T-helper 1 cell treated with Interleukin-12 subunit alpha and Interleukin-12 subunit beta and Interleukin-4 antibody, amounts not matched to agents 30 μg/mL and 1 μg/mL, for 36 hours (primary cell): Measurements from ENCODE around the gene ERLEC1.
"Not testable (repeated sequence)": the region's sequence is repeated elsewhere in the genome, so short reads cannot be mapped to it uniquely, and the experiment has no call there.

Source experiments
- H3K27ac Mint-ChIP-seq: one replicate; pipeline ENCODE4 v1.8.0; 2021; ENCODE audit warnings: mild to moderate bottlenecking, mixed read lengths
- H3K27me3 Mint-ChIP-seq: one replicate; pipeline ENCODE4 v1.8.0; 2021; ENCODE audit warnings: low read depth, mixed read lengths
- H3K36me3 Mint-ChIP-seq: one replicate; pipeline ENCODE4 v1.8.0; 2021; ENCODE audit warnings: low read depth, mixed read lengths
- H3K4me1 Mint-ChIP-seq: one replicate; pipeline ENCODE4 v1.8.0; 2021; ENCODE audit warnings: low read depth, mixed read lengths
- H3K4me3 Mint-ChIP-seq: one replicate; pipeline ENCODE4 v1.8.0; 2021; ENCODE audit warnings: mild to moderate bottlenecking, moderate library complexity, mixed read lengths
- H3K9me3 Mint-ChIP-seq: one replicate; pipeline ENCODE4 v1.8.0; 2021; ENCODE audit warnings: mixed read lengths

Gene ERLEC1

DNA sequence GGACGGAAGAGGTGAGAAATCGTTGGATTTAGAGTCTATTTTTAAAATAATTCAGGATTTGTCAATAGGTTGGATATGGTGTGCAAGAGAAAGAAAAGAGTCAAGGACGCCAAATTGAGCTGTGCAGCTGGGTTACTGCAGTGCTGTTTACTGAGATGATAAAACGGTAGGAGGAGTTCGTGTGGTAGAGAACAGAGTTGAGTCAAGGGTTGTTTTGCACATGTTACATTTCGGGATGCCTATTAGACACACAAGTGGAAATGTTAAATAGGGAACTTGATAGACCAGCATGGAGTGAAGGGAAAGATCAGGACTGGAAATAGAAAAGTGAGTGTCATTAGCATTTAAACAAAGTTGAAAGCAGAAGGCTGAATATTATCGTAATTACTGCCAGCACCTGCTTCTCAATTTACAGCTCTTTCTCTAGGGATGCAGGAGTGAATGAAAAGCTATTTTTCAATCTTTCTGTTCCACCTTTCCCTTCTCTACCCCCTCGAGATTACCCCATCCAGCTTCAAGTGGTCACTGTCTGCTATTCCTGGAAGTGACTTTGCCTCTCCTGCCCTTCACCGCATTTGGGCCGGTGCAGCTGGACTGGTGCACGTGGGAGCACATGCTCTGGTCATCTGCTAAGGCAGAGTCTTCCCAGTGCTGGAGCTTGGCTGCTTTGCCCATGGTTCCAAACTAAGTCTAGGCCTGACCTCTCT lies 42.6 kb downstream of the ERLEC1 start:
- no peak overlapping the region for H3K4me3 Mint-ChIP-seq
- H3K36me3 Mint-ChIP-seq = no peaks in the 10 kb centered on the region
- H3K4me1 Mint-ChIP-seq = no peaks in the 10 kb centered on the region
- no peak overlapping the region for H3K27ac Mint-ChIP-seq
- H3K9me3 Mint-ChIP-seq = no peaks in the 10 kb centered on the region
- H3K27me3 Mint-ChIP-seq = no peaks in the 10 kb centered on the region

DNA sequence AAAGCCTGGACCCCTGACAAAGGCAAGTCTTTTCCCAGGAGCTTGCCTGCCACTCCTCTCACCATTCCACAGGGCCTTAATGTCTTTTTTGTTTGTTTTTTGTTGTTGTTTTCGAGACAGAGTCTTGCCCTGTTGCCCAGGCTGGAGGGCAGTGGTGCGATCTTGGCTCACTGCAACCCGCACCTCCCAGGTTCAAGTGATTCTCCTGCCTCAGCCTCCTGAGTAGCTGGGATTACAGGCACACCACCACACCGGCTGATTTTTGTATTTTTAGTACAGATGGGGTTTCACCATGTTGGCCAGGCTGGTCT lies 43.1 kb downstream of the ERLEC1 start:
- H3K36me3 Mint-ChIP-seq, H3K4me3 Mint-ChIP-seq, H3K9me3 Mint-ChIP-seq, H3K27ac Mint-ChIP-seq, H3K4me1 Mint-ChIP-seq, H3K27me3 Mint-ChIP-seq: not testable (repeated sequence)

DNA sequence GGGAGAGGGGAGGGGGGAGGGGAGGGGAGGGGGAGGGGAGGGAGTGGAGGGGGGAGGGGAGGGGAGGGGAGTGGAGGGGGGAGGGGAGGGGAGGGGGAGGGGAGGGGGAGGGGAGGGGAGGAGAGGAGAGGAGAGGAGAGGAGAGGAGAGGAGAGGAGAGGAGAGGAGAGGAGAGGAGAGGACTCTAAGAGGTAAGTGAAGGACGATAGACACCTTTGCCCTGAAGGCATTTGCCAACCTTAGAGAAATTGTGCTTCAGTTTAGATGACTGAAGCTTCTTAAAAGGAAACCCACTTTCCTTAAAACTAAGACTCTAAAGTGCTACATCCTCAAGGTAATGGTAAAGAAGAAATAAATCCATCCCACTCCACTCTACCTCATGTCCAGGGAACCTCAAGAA lies 53.7 kb downstream of the ERLEC1 start:
- no peak overlapping the region for H3K27ac Mint-ChIP-seq
- no peaks in the 10 kb centered on the region for H3K36me3 Mint-ChIP-seq
- H3K9me3 Mint-ChIP-seq = no peaks in the 10 kb centered on the region
- no peaks in the 10 kb centered on the region for H3K4me1 Mint-ChIP-seq
- H3K4me3 Mint-ChIP-seq = no peak overlapping the region
- H3K27me3 Mint-ChIP-seq = no peaks in the 10 kb centered on the region

DNA sequence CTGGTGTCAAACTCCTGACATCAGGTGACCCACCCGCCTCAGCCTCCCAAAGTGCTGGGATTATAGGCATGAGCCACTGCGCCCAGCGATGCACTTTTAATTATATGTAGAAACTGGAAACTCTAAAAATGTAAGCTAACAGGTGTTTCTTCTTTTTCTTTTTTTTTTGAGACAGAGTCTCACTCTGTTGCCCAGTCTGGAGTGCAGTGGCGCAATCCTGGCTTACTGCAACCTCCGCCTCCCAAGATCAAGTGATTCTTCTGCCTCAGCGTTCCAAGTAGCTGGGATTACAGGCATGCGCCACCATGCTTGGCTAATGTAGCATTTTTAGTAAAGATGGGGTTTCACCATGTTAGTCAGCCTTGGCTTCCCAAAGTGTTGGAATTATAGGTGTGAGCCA lies 54.8 kb downstream of the ERLEC1 start:
- not testable (repeated sequence) for H3K4me1 Mint-ChIP-seq, H3K36me3 Mint-ChIP-seq, H3K27me3 Mint-ChIP-seq, H3K9me3 Mint-ChIP-seq, H3K4me3 Mint-ChIP-seq, H3K27ac Mint-ChIP-seq

- no peaks in the 10 kb centered on the region for H3K27me3 Mint-ChIP-seq
- H3K4me3 Mint-ChIP-seq = no peak overlapping the region
- no peak overlapping the region for H3K27ac Mint-ChIP-seq
- no peaks in the 10 kb centered on the region for H3K9me3 Mint-ChIP-seq
- H3K4me1 Mint-ChIP-seq = no peaks in the 10 kb centered on the region
- H3K36me3 Mint-ChIP-seq = no peaks in the 10 kb centered on the region
Observed at GRCh38 chr2:53842891-53843290, 56.0 kb downstream of the ERLEC1 start.

DNA sequence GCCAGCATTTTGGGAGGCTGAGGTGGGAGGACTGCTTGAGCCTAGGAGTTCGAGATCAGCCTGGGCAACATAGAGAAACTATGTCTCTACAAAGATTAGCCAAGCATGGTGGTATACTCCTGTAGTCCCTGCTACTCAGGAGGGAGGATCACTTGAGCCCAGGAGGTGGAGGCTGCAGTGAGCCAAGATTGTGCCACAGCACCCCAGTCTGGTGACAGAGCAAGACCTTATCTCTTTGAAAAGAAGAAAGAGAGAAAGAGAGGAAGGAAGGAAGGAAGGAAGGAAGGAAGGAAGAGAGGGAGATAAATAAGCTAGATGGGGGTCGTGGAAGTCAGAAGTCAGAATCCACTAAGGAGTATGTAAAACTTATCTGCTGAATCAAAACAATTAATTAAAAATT lies 56.8 kb downstream of the ERLEC1 start:
- Mint-ChIP-seq H3K36me3 (no peaks in the 10 kb centered on the region), H3K27me3 (no peaks in the 10 kb centered on the region), H3K4me3 (no peak overlapping the region), H3K27ac (no peak overlapping the region), H3K9me3 (no peaks in the 10 kb centered on the region), H3K4me1 (no peaks in the 10 kb centered on the region)

DNA sequence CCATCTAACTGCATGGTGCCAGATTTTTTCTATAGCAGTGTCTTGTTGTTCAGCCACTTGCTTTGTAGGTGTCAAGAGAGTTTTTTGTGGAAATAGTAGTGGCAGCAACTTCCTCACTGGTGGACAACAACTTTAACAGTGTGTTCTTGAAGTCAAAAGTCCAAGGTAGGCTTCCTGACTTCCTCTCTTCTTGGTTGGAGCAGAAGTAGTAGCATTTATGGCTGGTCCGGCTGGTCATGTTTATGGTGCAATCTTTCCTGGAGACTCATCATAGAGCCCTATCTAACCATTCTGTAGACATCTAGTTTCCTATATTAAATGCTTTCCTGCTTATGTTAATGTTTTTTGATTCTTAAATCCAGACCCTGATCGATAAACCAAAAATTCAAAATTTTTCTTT lies 61.2 kb downstream of the ERLEC1 start:
- Mint-ChIP-seq H3K27me3 (no peaks in the 10 kb centered on the region), H3K27ac (no peak overlapping the region)

GRCh38 chr2:53851052-53851757 lies 64.4 kb downstream of the ERLEC1 start:
- H3K4me3 Mint-ChIP-seq, H3K27me3 Mint-ChIP-seq, H3K9me3 Mint-ChIP-seq, H3K27ac Mint-ChIP-seq, H3K4me1 Mint-ChIP-seq, H3K36me3 Mint-ChIP-seq: not testable (repeated sequence)

More for the DNA sequence above, 61.2 kb downstream of the ERLEC1 start:
- H3K9me3 Mint-ChIP-seq = no peaks in the 10 kb centered on the region
- no peaks in the 10 kb centered on the region for H3K4me1 Mint-ChIP-seq
- no peak overlapping the region for H3K4me3 Mint-ChIP-seq
- peaks cover 2% of the 10 kb centered on the region for H3K36me3 Mint-ChIP-seq

GRCh38 chr2:53852532-53852931 lies 65.7 kb downstream of the ERLEC1 start:
- Mint-ChIP-seq H3K27me3 (no peaks in the 10 kb centered on the region), H3K4me3 (no peak overlapping the region), H3K9me3 (no peaks in the 10 kb centered on the region), H3K4me1 (no peaks in the 10 kb centered on the region), H3K36me3 (peaks cover 10% of the 10 kb centered on the region), H3K27ac (no peak overlapping the region)

DNA sequence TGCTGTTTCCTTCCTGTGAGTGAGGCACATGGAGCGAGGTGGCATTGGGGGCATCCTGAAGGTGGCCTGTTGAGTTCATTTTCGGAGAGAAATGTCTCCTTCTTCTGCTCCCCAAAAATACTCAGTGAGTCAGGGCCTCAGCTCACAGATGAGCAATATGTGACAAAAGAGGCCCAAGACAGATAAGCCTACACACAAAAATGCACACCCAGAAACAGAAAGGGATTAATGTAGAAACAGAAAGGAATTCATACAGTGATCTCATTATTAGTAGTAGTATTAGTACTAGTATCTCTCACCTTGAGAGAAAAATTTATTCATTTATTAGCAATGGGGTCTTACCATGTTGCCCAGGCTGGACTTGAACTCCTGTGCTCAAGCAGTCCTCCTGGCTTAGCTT lies 67.8 kb downstream of the ERLEC1 start:
- H3K36me3 Mint-ChIP-seq = peaks cover 10% of the 10 kb centered on the region
- H3K27me3 Mint-ChIP-seq = no peaks in the 10 kb centered on the region
- H3K9me3 Mint-ChIP-seq = no peaks in the 10 kb centered on the region
- no peak overlapping the region for H3K4me3 Mint-ChIP-seq
- H3K4me1 Mint-ChIP-seq = no peaks in the 10 kb centered on the region
- H3K27ac Mint-ChIP-seq = no peak overlapping the region

GRCh38 chr2:53856272-53856671 lies 69.4 kb downstream of the ERLEC1 start:
- Mint-ChIP-seq H3K27ac (no peak overlapping the region), H3K36me3 (peaks cover 11% of the 10 kb centered on the region), H3K4me1 (no peaks in the 10 kb centered on the region), H3K9me3 (no peaks in the 10 kb centered on the region), H3K27me3 (no peaks in the 10 kb centered on the region), H3K4me3 (no peak overlapping the region)

GRCh38 chr2:53859206-53860181 lies 72.7 kb downstream of the ERLEC1 start, which contains the start of gene GPR75:
Gene GPR75 (minus strand): TSS chr2:53859967. CDS start chr2:53854756, 5,211 bp downstream.
- Mint-ChIP-seq H3K4me3 (no peak within 1 kb of the TSS), H3K27ac (no peak within 1 kb of the TSS), H3K27me3 (no peaks in the 10 kb centered on the region), H3K4me1 (peaks cover 1% of the 10 kb centered on the region), H3K9me3 (no peaks in the 10 kb centered on the region), H3K36me3 (peaks cover 3% of the 10 kb centered on the region)

- peaks cover 15% of the 10 kb centered on the region for H3K36me3 Mint-ChIP-seq
- no peak overlapping the region for H3K27ac Mint-ChIP-seq
- no peaks in the 10 kb centered on the region for H3K27me3 Mint-ChIP-seq
- no peak overlapping the region for H3K4me3 Mint-ChIP-seq
- peaks cover 1% of the 10 kb centered on the region for H3K4me1 Mint-ChIP-seq
- no peaks in the 10 kb centered on the region for H3K9me3 Mint-ChIP-seq
Observed at GRCh38 chr2:53861824-53862223, 75.0 kb downstream of the ERLEC1 start.

GRCh38 chr2:53863538-53864227 lies 76.8 kb downstream of the ERLEC1 start:
- Mint-ChIP-seq H3K4me3 (no peak overlapping the region), H3K27me3 (no peaks in the 10 kb centered on the region), H3K27ac (no peak overlapping the region), H3K36me3 (peaks cover 20% of the 10 kb centered on the region), H3K4me1 (peaks cover 1% of the 10 kb centered on the region), H3K9me3 (no peaks in the 10 kb centered on the region)
